Left hindlimb (tissue), 1 donor: Measurements from ENCODE around the gene TIGD1.

ENCODE experiments used
- DNase-seq: peaks from one replicate; pipeline ENCODE4 v3.0.0-alpha.2; 2018

Gene TIGD1

DNA sequence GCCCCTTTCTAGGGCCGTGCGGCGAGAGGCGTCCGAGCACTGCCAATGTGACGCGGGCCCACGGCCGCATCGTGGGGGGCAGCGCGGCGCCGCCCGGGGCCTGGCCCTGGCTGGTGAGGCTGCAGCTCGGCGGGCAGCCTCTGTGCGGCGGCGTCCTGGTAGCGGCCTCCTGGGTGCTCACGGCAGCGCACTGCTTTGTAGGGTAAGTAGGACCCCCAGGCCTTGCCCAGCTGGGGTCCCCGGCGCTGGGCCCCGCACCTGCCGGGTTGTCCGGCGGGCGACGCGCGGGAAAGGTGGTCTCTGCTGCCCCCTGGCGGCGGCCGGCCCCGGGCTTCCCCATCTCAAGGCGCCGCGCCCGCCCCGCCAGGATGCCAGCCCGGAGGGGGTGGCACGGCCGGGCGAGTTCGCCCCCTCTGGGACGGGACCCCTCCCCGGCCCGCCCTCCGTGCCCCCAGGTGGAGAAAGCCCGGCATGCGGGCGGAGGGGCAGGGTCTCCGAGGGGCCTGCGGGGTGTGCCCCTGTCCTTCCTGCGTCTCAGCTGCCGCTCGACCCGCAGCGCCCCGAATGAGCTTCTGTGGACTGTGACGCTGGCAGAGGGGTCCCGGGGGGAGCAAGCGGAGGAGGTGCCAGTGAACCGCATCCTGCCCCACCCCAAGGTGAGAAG, 28.3 kb downstream of the TIGD1 start:
- DNase-seq, result no peak

DNA sequence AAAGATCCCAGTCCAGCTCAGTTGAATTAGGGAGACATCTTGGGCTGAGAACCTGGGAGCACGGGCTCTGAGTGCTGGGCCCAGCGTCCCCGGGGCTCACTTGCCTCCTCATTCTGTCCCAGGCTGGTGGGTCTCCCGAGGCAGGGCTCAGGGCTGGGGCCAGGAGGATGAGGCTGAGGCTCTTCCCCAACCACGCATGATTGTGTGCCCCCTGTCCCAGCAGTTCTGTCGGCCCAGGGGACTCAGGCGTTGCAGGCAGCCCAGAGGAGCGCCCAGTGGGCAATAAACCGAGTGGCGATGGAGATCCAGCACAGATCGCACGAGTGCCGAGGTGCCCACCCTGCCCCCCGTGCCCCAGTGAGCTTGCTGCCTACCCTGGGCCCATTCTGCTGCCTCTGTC, 29.3 kb downstream of the TIGD1 start:
- DNase-seq, result no peak

- DNase-seq, result no peak
These were observed 29.9 kb downstream of the TIGD1 start for GRCh38 chr2:232520489-232520888.

GRCh38 chr2:232519581-232520438, 30.5 kb downstream of the TIGD1 start, which contains the start of gene PRSS56:
TSS of gene PRSS56 (plus strand) at chr2:232520388. CDS start at chr2:232520599, 211 bp downstream.
- DNase-seq, result no peak

DNA sequence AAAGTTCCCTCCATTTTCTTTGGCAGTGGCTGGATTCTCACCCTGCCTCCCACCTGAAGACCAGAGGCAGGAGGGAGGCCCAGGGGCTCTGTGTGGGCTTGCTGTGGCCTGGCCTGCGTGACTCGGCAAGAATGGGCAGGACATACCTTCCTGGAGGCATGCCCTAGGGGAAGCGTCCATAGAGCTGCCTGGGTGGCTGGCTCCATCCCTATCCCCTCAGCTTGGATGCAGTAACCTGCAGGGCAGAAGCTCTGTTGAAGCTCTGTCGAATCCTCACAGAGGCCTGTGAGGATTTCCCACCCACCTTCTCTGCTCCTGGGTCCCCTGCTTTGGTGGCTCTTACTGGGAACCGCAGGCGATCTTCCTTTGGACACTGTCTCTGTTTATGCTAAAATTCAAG, 31.5 kb downstream of the TIGD1 start:
- no peak for DNase-seq

DNA sequence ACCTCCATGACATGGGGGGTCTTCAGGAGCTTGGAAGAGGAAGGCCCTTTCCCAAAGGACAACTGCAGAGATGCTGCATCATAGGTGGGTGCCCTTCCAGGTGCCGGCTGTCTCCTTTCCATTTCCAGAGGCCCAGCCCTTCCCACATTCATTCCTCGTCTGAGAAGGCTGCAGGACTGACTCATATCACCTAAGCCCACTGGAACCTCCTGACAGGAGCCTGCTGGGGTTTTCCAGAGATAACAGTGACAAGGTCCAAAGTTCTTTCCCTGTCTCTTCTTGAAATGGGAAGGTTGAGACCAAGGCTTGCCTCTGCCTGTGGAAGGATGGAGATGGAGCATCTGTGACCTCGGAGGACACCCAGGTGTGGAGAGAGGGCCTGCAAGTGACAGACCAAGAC, 33.8 kb downstream of the TIGD1 start:
- no peak for DNase-seq

DNA sequence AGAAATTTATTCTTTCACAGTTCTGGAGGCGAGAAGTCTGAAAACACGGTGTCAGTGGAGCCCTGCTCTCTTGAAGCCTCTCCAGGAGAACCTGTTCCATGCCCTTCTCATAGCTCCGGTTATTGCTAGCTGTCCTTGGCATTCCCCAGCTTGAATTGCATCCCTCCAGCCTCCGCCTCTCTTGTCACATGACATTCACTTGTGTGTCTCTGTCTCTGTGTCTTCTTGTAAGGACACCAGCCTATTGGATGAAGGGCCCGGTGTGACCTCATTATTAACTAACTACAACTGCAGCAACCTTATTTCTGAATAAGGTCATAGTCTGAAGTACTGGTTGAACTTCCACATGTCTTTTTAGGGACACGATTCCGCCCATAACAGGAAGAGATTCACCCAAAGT, 34.7 kb downstream of the TIGD1 start:
- DNase-seq, result no peak

DNA sequence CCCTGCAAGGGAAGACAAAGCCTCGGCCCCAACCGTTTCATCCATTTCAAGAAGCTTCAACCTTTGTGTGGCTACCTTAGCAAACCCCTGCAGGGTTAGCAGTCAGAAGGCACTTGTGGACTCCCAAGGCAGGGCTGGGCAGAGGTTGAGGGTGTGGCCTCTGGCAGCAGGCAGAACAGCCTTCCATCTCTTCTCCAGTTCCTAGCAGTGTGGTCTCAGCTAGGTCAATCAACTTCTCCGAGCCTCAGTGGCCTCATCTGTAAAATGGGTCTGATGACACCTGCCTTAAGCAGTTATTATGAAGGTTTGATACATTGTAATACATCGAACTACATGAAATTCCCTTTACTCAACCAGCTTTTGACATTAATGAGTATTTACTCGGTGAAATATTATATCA, 37.0 kb downstream of the TIGD1 start:
- no peak for DNase-seq

- DNase-seq, result no peak
These were observed 37.8 kb downstream of the TIGD1 start for GRCh38 chr2:232512602-232513001.

- no peak for DNase-seq
These were observed 38.9 kb downstream of the TIGD1 start for GRCh38 chr2:232511336-232511890.

GRCh38 chr2:232508251-232508650, 42.1 kb downstream of the TIGD1 start:
- DNase-seq, result no peak

- no peak for DNase-seq
These were observed 43.6 kb downstream of the TIGD1 start for GRCh38 chr2:232506709-232507108.

- DNase-seq, result no peak
These were observed 44.5 kb downstream of the TIGD1 start for GRCh38 chr2:232505856-232506255.

GRCh38 chr2:232504438-232504837, 45.9 kb downstream of the TIGD1 start:
- DNase-seq, result no peak

DNA sequence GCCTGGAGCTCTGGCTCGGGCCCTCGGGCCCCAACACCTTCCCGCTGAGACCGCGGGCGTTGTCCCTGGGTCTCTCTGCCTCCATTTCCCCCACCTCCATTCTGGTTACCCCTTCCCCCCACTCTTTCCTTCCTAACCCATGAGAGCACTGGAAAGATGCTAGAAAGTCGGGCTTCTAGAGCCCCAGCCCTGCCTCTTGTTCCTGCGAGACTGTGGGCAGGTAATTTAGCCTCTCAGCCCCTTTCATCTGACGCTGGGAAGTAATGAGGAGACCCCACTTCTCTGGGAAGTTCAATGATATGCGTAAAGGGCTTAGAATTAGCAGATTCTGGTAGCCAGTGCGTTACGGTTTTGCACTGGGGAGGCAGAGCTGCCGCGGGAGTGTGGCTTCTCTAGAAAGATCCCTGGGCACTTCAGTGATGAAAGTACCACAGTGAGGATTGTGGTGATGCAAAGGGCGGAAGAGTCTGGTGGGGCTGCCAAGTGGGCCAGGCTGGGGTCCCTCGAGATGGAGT, 46.5 kb downstream of the TIGD1 start:
- no peak for DNase-seq

DNA sequence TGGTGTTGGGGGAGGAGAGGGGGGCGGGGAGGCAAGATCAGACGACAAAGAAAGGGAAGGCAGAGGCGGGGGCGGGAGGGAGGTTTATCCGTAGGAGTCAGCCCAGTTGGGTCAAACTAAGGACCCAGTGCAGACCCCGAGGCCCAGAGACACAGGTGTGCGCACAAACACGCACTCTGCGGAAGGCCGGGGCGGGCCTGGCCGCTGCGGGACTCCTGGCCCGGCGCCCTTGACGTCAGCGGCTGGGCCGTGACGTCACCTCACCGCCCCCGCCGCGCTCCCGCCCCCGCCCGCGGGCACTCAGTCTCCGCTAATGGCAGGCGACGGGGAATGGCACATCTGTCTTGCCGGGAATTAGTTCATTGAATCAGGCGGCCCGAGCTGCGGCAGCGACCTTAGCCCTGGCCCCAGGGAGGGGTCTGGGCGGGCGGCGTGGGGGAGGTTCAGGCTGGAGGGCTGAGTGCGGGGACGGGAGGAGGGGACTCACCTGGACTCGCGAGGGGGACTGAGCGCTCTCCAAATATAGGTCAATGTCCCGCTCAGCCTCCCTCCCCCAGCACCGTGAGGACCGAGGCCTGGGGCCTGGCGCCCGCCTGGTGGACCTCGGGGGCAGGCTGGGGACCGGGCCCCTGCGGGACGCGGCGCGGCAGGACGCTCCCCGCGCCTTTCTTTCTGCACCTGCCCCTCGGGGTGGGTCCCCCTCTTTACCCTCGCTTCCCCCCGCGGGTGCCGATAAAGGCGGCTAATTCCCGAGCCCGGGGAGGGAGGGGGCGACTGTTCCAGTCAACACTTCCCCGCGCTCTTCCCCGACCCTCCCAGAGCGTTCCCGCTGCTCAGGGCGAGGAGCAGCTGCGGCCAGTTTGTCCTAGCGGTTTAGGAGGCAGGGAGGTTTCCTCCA, 47.2 kb downstream of the TIGD1 start:
- no peak for DNase-seq

DNA sequence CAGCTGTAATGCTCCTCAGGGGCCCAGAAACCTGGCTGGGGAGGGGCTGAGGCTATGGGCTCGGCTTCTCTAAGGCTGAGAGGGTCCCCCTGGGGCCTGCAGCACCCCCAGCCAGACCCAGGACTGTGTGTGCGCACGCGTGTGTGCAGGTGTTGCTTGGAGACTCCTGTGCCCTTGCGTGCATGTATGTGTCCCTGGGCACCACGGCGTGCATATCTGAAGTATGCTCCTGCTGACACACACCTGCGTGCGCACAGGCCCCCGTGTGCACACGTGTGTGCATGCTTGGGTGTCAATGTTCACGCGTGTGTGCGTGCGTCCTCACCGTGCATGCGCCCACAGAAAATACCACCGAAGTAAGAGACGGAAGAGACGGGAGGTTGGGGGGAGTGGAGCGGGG, 47.8 kb downstream of the TIGD1 start:
- no peak for DNase-seq

- no peak for DNase-seq
These were observed 48.5 kb downstream of the TIGD1 start for GRCh38 chr2:232501794-232502390.

DNA sequence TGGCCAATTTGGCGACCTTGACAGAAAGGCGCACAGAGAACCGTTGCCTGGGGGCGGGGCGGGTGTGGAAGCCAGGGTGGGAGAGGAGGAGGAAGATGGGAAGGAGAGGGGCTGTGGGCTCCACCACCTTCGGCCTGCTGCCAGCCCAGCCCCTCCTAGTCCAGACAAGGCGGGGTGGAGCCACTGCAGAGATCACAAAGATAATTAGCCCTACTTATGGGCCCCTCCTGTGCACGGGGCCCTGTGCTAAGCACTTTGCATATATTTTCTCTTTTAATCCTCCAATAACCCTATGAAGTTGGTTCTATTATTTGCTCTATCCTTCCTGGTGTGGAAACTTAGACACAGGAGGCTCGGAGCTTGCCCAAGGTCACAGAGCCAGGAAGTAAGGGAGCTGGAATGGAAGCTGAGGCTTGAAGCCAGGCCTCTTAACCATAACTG, 49.0 kb downstream of the TIGD1 start:
- DNase-seq, result no peak

GRCh38 chr2:232498452-232498851, 51.9 kb downstream of the TIGD1 start:
- DNase-seq, result no peak
